ENCODE data around the gene GMDS.

Gene GMDS

DNA sequence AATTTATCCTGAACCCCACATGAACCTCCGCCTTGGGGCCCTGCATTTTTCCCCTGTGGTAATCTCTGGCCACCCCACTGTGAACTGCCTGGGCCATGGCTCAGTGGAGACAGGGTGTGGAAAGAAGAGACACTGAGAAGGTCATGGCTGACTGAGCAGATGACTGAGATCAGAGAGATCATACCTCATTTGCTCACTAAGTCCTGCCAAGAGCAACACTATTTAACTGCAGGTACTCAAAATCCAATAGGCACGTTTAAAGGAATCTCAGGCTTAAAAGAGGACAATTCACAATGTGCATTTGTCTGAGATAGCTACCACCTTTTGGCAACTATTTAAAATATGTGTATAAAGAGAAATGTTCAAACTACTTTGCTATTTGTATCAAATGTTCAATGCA, 305.0 kb downstream of the GMDS start:
- no peak overlapping the region for H3K4me3 ChIP-seq (ENCODE audit: low read depth, low read length)
- H3K4me1 ChIP-seq: no peaks in the 10 kb centered on the region
- H3K27me3 ChIP-seq (ENCODE audit: control insufficient read depth, insufficient read depth, low read length): no peaks in the 10 kb centered on the region
- H2AFZ ChIP-seq: no peak overlapping the region
- no peak overlapping the region for H3K9ac ChIP-seq
- H3K4me2 ChIP-seq (ENCODE audit: low read length): no peak overlapping the region
- H3K9me3 ChIP-seq (ENCODE audit: control insufficient read depth, low read length): no peaks in the 10 kb centered on the region
- no peak overlapping the region for H3K27ac ChIP-seq
- no peaks in the 10 kb centered on the region for H3K79me2 ChIP-seq
- no peaks in the 10 kb centered on the region for H3K36me3 ChIP-seq (ENCODE audit: control insufficient read depth, insufficient read depth, low read length)
- TF ChIP-seq, protein P1, sequence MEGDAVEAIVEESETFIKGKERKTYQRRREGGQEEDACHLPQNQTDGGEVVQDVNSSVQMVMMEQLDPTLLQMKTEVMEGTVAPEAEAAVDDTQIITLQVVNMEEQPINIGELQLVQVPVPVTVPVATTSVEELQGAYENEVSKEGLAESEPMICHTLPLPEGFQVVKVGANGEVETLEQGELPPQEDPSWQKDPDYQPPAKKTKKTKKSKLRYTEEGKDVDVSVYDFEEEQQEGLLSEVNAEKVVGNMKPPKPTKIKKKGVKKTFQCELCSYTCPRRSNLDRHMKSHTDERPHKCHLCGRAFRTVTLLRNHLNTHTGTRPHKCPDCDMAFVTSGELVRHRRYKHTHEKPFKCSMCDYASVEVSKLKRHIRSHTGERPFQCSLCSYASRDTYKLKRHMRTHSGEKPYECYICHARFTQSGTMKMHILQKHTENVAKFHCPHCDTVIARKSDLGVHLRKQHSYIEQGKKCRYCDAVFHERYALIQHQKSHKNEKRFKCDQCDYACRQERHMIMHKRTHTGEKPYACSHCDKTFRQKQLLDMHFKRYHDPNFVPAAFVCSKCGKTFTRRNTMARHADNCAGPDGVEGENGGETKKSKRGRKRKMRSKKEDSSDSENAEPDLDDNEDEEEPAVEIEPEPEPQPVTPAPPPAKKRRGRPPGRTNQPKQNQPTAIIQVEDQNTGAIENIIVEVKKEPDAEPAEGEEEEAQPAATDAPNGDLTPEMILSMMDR (IDR thresholded peaks at IDR 0.05): no peak

DNA sequence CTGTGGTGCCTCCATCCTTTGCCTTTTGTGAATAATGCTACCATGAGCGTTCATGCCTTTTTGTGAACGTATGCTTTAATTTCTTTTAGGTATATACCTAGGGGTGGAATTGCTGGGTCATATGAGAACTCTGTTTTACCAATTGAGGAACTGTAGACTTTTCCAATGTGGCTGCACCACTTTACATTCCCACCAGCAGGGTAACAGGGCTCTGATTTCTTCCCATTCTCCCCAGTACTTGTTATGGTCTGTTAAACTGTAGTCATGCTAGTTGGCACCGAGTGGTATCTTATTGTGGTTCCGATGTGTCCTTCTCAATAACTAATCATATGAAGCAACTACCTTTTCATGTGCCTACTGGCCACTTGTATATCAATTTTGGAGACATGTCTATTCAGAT, 312.1 kb downstream of the GMDS start:
- Histone ChIP-seq H3K4me2 (ENCODE audit: low read length) (no peak overlapping the region), H3K36me3 (ENCODE audit: control insufficient read depth, insufficient read depth, low read length) (no peaks in the 10 kb centered on the region), H3K27me3 (ENCODE audit: control insufficient read depth, insufficient read depth, low read length) (no peaks in the 10 kb centered on the region), H3K4me3 (ENCODE audit: low read depth, low read length) (no peak overlapping the region), H3K79me2 (no peaks in the 10 kb centered on the region), H3K27ac (no peak overlapping the region), H3K9ac (no peak overlapping the region), H2AFZ (no peak overlapping the region), H3K4me1 (no peaks in the 10 kb centered on the region), H3K9me3 (ENCODE audit: control insufficient read depth, low read length) (no peaks in the 10 kb centered on the region)
- TF ChIP-seq, protein P1 (IDR thresholded peaks at IDR 0.05): no peak

DNA sequence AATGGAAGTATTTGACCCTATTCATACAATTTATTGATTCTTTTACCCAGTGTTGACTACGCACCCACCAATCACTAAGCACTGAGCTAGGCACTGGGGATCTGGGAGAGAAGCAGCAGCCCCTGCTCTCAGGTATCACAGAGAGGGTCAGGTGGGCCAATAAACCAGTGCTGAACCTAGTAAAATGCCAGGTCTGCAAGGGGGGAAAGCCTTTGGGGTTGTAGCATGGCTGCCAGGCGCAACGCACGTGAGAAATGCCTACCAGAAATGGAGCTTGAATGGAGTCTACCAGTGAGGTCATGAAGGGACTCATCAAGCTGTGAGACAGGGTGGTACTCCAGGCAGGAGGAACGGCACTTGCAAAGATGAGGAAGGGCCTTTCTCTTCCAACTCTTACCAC, 313.6 kb downstream of the GMDS start:
- no peaks in the 10 kb centered on the region for H3K4me1 ChIP-seq
- H3K9ac ChIP-seq: no peak overlapping the region
- no peaks in the 10 kb centered on the region for H3K9me3 ChIP-seq (ENCODE audit: control insufficient read depth, low read length)
- TF ChIP-seq, protein P1 (IDR thresholded peaks at IDR 0.05): no peak
- H3K36me3 ChIP-seq (ENCODE audit: control insufficient read depth, insufficient read depth, low read length): no peaks in the 10 kb centered on the region
- no peak overlapping the region for H3K4me3 ChIP-seq (ENCODE audit: low read depth, low read length)
- no peak overlapping the region for H3K4me2 ChIP-seq (ENCODE audit: low read length)
- H3K27ac ChIP-seq: no peak overlapping the region
- no peak overlapping the region for H2AFZ ChIP-seq
- H3K27me3 ChIP-seq (ENCODE audit: control insufficient read depth, insufficient read depth, low read length): no peaks in the 10 kb centered on the region
- H3K79me2 ChIP-seq: no peaks in the 10 kb centered on the region

DNA sequence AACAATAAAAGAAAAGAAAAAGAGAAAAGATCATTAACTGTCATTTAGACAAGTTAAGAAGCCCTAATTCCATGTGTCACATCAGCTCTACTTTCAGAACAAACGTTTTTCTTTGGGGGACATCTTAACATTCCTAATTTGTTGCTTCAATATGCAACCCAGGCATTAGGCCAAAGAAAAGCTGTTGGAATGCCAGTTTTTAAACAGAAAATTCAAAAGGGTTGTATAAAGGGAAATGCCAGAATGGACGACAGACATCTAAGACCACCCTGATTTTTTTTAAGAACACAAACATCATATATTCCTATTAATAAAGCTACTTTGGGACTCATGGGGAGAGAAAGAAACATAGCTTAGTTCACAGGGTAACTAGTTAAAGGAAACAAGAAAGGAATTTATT, 315.0 kb downstream of the GMDS start:
- H3K9me3 ChIP-seq (ENCODE audit: control insufficient read depth, low read length): no peaks in the 10 kb centered on the region
- H3K4me1 ChIP-seq: no peaks in the 10 kb centered on the region
- H3K36me3 ChIP-seq (ENCODE audit: control insufficient read depth, insufficient read depth, low read length): no peaks in the 10 kb centered on the region
- H2AFZ ChIP-seq: no peak overlapping the region
- no peak overlapping the region for H3K9ac ChIP-seq
- no peak overlapping the region for H3K4me2 ChIP-seq (ENCODE audit: low read length)
- TF ChIP-seq, protein P1 (IDR thresholded peaks at IDR 0.05): no peak
- H3K27me3 ChIP-seq (ENCODE audit: control insufficient read depth, insufficient read depth, low read length): no peaks in the 10 kb centered on the region
- no peaks in the 10 kb centered on the region for H3K79me2 ChIP-seq
- H3K4me3 ChIP-seq (ENCODE audit: low read depth, low read length): no peak overlapping the region
- H3K27ac ChIP-seq: no peak overlapping the region

DNA sequence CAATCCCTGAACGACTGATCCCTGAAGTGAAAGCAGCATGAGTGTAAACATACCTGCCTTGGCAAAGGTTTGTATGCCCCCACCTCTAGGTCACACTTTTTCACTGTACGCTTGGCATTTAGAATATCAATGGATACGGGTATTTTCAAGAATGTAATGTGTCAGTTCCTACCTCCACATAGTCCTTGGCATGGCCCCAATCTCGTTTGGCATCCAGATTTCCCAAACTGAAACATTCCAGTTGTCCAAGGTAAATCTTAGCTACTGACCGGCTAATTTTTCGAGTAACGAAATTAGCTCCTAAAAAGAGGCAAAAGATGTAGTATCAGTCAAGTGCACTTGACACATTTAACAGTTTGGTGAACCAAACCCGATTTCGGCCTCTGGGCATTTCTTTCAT, 315.5 kb downstream of the GMDS start:
- no peaks in the 10 kb centered on the region for H3K27me3 ChIP-seq (ENCODE audit: control insufficient read depth, insufficient read depth, low read length)
- no peak overlapping the region for H3K9ac ChIP-seq
- H2AFZ ChIP-seq: no peak overlapping the region
- no peak overlapping the region for H3K27ac ChIP-seq
- no peaks in the 10 kb centered on the region for H3K9me3 ChIP-seq (ENCODE audit: control insufficient read depth, low read length)
- no peaks in the 10 kb centered on the region for H3K36me3 ChIP-seq (ENCODE audit: control insufficient read depth, insufficient read depth, low read length)
- no peak overlapping the region for H3K4me3 ChIP-seq (ENCODE audit: low read depth, low read length)
- no peak overlapping the region for H3K4me2 ChIP-seq (ENCODE audit: low read length)
- H3K4me1 ChIP-seq: no peaks in the 10 kb centered on the region
- TF ChIP-seq, protein P1 (IDR thresholded peaks at IDR 0.05): no peak
- H3K79me2 ChIP-seq: no peaks in the 10 kb centered on the region
